ENCODE data around the gene ANKRD49.

DNA sequence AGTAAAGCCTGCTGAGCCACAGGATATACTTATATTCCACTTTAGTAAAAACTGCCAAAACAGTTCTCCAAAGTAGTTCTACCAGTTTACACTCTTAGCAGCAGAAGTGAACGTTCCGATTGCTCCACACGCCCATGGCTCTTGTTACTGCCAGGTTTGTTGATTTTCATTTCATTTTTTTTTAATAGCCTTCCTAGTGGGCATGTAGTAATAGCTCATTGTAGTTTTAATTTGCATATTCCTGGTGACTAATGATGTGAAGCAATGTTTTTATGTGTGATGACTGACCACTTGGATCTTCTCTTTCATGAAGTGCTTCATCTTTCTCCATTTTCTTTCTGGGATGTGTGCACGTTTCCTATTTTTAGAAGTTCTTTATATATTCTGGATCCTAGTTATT is 13.7 kb downstream of the ANKRD49 start:
- TF ChIP-seq POLR2A (IDR thresholded peaks at IDR 0.05), result no peak
- TF ChIP-seq, protein P1, sequence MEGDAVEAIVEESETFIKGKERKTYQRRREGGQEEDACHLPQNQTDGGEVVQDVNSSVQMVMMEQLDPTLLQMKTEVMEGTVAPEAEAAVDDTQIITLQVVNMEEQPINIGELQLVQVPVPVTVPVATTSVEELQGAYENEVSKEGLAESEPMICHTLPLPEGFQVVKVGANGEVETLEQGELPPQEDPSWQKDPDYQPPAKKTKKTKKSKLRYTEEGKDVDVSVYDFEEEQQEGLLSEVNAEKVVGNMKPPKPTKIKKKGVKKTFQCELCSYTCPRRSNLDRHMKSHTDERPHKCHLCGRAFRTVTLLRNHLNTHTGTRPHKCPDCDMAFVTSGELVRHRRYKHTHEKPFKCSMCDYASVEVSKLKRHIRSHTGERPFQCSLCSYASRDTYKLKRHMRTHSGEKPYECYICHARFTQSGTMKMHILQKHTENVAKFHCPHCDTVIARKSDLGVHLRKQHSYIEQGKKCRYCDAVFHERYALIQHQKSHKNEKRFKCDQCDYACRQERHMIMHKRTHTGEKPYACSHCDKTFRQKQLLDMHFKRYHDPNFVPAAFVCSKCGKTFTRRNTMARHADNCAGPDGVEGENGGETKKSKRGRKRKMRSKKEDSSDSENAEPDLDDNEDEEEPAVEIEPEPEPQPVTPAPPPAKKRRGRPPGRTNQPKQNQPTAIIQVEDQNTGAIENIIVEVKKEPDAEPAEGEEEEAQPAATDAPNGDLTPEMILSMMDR (IDR thresholded peaks at IDR 0.05), result no peak

All from heart left ventricle (tissue), 13 donors.